ENCODE results near the gene ZNF219. TPM values are rescaled to one million over a fixed set of nuclear protein-coding genes. Genes with fewer than 3 reads are reported as not detected.
A peak's percentile ranks its signal among the peaks of the same experiment; 100 is the strongest.

The ZNF219 gene
- total RNA-seq, 3 donors from 2014 or later: 32.4 to 62.2 (median 32.8) TPM

DNA sequence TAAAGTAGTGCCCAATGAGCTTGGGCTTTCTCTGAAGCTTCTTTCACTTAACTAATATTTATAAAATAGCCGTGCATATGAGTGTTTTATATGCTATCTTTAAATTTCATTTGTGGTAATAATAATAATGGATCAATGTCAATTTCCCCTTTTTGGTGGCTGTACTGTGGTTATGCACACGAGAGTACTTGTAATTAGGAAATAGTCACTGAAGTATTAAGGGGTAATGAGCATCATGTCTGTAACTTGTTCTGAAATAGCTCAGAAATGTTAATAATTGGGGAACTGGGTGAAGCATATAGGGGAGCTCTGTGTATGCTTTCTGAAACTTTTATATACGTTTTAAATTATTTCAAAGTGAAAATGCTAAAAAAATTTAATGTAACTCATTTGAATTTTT lies 47.9 kb downstream of the ZNF219 start:
- no peaks in the 10 kb centered on the region for H3K4me1 ChIP-seq
- no peaks in the 10 kb centered on the region for H3K27me3 ChIP-seq
- TF ChIP-seq POLR2A (IDR thresholded peaks at IDR 0.05): no peak
- TF ChIP-seq, protein P1, sequence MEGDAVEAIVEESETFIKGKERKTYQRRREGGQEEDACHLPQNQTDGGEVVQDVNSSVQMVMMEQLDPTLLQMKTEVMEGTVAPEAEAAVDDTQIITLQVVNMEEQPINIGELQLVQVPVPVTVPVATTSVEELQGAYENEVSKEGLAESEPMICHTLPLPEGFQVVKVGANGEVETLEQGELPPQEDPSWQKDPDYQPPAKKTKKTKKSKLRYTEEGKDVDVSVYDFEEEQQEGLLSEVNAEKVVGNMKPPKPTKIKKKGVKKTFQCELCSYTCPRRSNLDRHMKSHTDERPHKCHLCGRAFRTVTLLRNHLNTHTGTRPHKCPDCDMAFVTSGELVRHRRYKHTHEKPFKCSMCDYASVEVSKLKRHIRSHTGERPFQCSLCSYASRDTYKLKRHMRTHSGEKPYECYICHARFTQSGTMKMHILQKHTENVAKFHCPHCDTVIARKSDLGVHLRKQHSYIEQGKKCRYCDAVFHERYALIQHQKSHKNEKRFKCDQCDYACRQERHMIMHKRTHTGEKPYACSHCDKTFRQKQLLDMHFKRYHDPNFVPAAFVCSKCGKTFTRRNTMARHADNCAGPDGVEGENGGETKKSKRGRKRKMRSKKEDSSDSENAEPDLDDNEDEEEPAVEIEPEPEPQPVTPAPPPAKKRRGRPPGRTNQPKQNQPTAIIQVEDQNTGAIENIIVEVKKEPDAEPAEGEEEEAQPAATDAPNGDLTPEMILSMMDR (IDR thresholded peaks at IDR 0.05): no peak
- TF ChIP-seq POLR2AphosphoS5 (IDR thresholded peaks at IDR 0.05): no peak
- no peaks in the 10 kb centered on the region for H3K36me3 ChIP-seq
- H3K9me3 ChIP-seq: no peaks in the 10 kb centered on the region
- no peak for DNase-seq (ENCODE audit: low spot score in 2 of 2)
- no peak overlapping the region for H3K27ac ChIP-seq
- intact Hi-C loops (cut with DNase I; ENCODE audit: low total_unique reads): no loop called here
- H3K4me3 ChIP-seq: no peak overlapping the region

DNA sequence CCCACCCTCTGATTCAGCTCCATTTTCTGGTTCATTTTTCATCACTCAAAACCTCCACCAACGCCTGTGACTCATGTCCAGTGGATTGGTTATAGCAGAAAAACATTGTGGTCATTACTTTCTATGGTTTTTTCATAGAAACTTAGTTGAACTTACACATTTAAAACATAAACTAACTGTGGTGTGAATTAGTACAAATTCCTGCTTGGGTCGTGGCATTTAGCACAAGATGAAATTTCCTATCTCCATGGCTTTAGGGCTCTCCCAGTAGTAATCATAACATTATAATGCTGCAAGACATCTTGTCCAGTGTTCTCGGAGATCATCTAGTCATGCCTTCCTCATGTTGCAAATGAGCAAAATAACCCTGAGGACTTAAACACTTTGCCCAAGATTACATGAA lies 49.2 kb downstream of the ZNF219 start:
- no peak overlapping the region for H3K27ac ChIP-seq
- no peaks in the 10 kb centered on the region for H3K27me3 ChIP-seq
- intact Hi-C loops (cut with DNase I; ENCODE audit: low total_unique reads): no loop called here
- no peaks in the 10 kb centered on the region for H3K9me3 ChIP-seq
- DNase-seq (ENCODE audit: low spot score in 2 of 2): no peak
- H3K4me1 ChIP-seq: peaks cover 0 to 3% of the 10 kb centered on the region in 2 donors
- no peaks in the 10 kb centered on the region for H3K36me3 ChIP-seq
- TF ChIP-seq POLR2AphosphoS5 (IDR thresholded peaks at IDR 0.05) (no peak), POLR2A (IDR thresholded peaks at IDR 0.05) (no peak)
- TF ChIP-seq, protein P1 (IDR thresholded peaks at IDR 0.05): no peak
- H3K4me3 ChIP-seq: no peak overlapping the region

DNA sequence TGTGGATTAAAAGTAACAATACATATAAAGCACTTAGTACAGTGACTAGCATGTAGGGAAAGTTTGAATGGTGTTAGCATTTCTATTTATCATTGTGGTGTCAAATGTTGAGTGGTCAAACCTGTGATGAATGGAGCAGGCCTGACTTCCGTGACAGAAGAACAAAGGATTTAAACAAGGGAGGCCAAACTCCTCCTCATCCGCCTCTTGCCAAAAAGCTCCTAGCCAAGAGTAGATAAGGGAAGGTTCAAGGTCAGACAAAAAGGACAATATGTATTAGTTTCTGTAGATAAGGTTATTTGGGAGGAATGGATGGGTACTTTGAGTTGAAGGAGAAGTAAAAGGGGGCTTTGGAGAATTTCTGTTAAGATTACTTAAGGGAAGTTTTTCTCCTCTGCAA lies 49.8 kb downstream of the ZNF219 start:
- Histone ChIP-seq H3K27ac (peak overlapping the region; percentile 5 to 83), H3K4me3 (no peak overlapping the region), H3K4me1 (peaks cover 0 to 8% of the 10 kb centered on the region in 2 donors), H3K9me3 (no peaks in the 10 kb centered on the region), H3K36me3 (no peaks in the 10 kb centered on the region), H3K27me3 (no peaks in the 10 kb centered on the region)
- DNase-seq (ENCODE audit: low spot score in 2 of 2): no peak
- intact Hi-C loops (cut with DNase I; ENCODE audit: low total_unique reads): no loop called here
- TF ChIP-seq POLR2A (IDR thresholded peaks at IDR 0.05) (no peak), POLR2AphosphoS5 (IDR thresholded peaks at IDR 0.05) (no peak)
- TF ChIP-seq, protein P1 (IDR thresholded peaks at IDR 0.05): no peak

DNA sequence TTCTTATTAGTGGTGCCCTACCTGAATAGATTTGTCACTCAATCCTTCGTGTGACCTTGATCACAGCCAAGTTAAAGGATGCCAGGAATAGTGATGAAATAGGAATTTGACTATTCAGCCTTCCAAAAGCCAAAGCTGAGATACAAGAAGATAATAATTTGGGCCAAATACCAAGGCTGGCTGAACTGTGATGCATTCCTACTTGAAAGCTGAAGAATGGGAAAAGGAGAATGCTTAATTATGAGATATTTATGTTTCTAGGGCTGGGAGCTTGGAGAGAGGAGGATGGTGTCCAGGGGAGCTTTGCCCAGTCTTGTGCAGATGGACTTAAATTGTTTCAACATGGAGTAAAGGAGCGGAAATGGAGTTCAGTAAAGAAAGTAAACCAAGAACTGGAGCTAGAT lies 51.1 kb downstream of the ZNF219 start:
- intact Hi-C loops (cut with DNase I; ENCODE audit: low total_unique reads): no loop called here
- no peaks in the 10 kb centered on the region for H3K27me3 ChIP-seq
- no peak for TF ChIP-seq POLR2A (IDR thresholded peaks at IDR 0.05)
- TF ChIP-seq, protein P1 (IDR thresholded peaks at IDR 0.05): no peak
- peaks cover 0 to 17% of the 10 kb centered on the region in 2 donors for H3K4me1 ChIP-seq
- DNase-seq (ENCODE audit: low spot score in 2 of 2): no peak
- peak overlapping the region; percentile 64 to 83 for H3K27ac ChIP-seq
- no peaks in the 10 kb centered on the region for H3K9me3 ChIP-seq
- H3K36me3 ChIP-seq: no peaks in the 10 kb centered on the region
- H3K4me3 ChIP-seq: no peak overlapping the region

DNA sequence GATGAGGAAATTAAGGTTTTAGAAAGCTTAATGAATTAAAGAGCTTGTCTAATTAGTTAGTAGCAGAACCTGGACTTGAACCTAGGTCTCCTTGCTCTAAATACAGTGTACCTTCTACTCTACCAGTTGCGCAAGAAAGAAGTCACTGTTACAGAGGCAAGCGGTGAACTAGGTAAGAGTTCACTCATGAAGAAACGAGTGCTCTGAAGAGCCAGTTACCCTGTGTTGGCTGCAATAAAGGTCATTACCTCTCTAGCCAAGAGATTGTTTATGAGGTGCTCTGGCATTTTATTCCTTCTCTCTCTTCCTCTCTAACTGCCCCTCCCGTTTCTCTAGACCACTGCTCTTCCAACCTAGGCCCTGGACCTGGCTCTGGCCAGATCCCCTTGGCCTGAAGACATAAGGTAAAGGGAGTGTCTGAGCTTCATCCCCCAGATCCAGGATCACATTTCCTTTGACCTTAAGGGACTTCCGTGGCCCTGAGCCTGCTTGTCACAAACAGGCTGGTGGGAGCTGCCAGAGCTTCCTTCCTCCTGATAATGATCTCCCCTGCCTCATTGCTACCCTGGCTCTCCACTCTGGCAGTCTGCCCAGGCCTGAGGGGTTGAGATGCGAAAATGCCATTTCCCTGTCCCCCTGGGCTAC lies 54.4 kb downstream of the ZNF219 start:
- H3K27ac ChIP-seq: peak overlapping the region; percentile 70 to 84
- intact Hi-C loops (cut with DNase I; ENCODE audit: low total_unique reads): no loop called here
- no peak for DNase-seq (ENCODE audit: low spot score in 2 of 2)
- H3K9me3 ChIP-seq: no peaks in the 10 kb centered on the region
- peaks cover 0 to 27% of the 10 kb centered on the region in 2 donors for H3K4me1 ChIP-seq
- H3K27me3 ChIP-seq: no peaks in the 10 kb centered on the region
- no peaks in the 10 kb centered on the region for H3K36me3 ChIP-seq
- TF ChIP-seq, protein P1 (IDR thresholded peaks at IDR 0.05): no peak
- TF ChIP-seq POLR2AphosphoS5 (IDR thresholded peaks at IDR 0.05) (no peak), POLR2A (IDR thresholded peaks at IDR 0.05) (no peak)
- H3K4me3 ChIP-seq: no peak overlapping the region

All from breast epithelium (tissue), 4 donors.